ENCODE measurements around the gene PLEKHM2.

DNA sequence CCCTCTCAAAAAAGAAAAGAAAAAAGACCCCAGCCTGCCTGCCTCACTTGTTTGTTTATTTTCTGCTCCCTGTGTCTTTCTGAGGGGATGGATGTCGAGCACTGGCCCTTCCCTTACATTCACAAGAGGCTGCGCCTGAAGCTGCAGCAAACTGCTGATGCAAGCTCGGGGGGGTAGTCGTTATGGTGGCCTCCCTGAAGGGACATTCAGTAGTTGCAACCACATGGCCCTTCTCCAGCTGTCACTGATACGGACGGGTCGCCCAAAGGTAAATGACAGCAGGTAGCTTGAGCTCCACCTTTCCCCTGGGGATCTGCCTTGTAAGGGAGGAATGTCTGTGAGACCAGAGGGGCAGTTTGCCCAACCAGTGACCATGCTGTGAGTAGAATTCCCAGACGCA is 17.7 kb downstream of the PLEKHM2 start:
- TF ChIP-seq, protein P1, sequence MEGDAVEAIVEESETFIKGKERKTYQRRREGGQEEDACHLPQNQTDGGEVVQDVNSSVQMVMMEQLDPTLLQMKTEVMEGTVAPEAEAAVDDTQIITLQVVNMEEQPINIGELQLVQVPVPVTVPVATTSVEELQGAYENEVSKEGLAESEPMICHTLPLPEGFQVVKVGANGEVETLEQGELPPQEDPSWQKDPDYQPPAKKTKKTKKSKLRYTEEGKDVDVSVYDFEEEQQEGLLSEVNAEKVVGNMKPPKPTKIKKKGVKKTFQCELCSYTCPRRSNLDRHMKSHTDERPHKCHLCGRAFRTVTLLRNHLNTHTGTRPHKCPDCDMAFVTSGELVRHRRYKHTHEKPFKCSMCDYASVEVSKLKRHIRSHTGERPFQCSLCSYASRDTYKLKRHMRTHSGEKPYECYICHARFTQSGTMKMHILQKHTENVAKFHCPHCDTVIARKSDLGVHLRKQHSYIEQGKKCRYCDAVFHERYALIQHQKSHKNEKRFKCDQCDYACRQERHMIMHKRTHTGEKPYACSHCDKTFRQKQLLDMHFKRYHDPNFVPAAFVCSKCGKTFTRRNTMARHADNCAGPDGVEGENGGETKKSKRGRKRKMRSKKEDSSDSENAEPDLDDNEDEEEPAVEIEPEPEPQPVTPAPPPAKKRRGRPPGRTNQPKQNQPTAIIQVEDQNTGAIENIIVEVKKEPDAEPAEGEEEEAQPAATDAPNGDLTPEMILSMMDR (IDR thresholded peaks at IDR 0.05; ENCODE audit: poor library complexity): no peak
- TF ChIP-seq EZH2 (IDR thresholded peaks at IDR 0.05; ENCODE audit: borderline replicate concordance): no peak

Measured in hepatocyte (in vitro differentiated cells).